Suprapubic skin (tissue), 4 donors: ENCODE results near the gene LIMA1. TPM values are rescaled to one million over a fixed set of nuclear protein-coding genes. Genes with fewer than 3 reads are reported as not detected.
A peak's percentile ranks its signal among the peaks of the same experiment; 100 is the strongest.

Source experiments
- DNase-seq, 2 donors: peaks; one replicate each; pipeline ENCODE4 v3.0.0-alpha.2; 2019; ENCODE audit warnings: low spot score in 2 of 2
- H3K27ac ChIP-seq: fragments of 200-600 bp; sonication (generic); one replicate; pipeline ENCODE4 v1.5.1; 2019
- H3K27me3 ChIP-seq: fragments of 200-600 bp; sonication (generic); one replicate; pipeline ENCODE4 v1.5.1; 2019
- H3K36me3 ChIP-seq: fragments of 200-600 bp; sonication (generic); one replicate; pipeline ENCODE4 v1.5.1; 2019
- H3K4me1 ChIP-seq: fragments of 200-600 bp; sonication (generic); one replicate; pipeline ENCODE4 v1.5.1; 2019
- H3K4me3 ChIP-seq: fragments of 200-600 bp; sonication (generic); one replicate; pipeline ENCODE4 v1.5.1; 2019; ENCODE audit warnings: mild to moderate bottlenecking
- H3K9me3 ChIP-seq: fragments of 200-600 bp; sonication (generic); one replicate; pipeline ENCODE4 v1.5.1; 2019
- EP300 ChIP-seq: sonication (generic); formaldehyde crosslinking; IDR thresholded peaks from one replicate; pipeline ENCODE4 v1.6.1; 2017; ENCODE audit warnings: antibody characterized with exemption
- POLR2A ChIP-seq, 2 donors: fragments of 450-650 bp; IDR thresholded peaks; one replicate each; pipeline ENCODE4 v1.6.1; 2017; ENCODE audit warnings: antibody characterized with exemption in 2 of 2, mild to moderate bottlenecking in 2 of 2, moderate library complexity in 2 of 2
- POLR2AphosphoS5 ChIP-seq, 3 donors: sonication (generic); formaldehyde crosslinking; IDR thresholded peaks; one replicate each; pipeline ENCODE4 v1.6.1; 2017; ENCODE audit warnings: antibody characterized with exemption in 3 of 3
- WGBS: methylation state at CpG from one replicate; pipeline ENCODE4 v1.1.5; 2018; 5-methylcytosine and 5-hydroxymethylcytosine counted together
- total RNA-seq, 4 donors: library from RNA; depleted of rRNA; stranded (reverse); fragments of >200 nt; gene quantifications; one replicate each; pipeline ENCODE4 v1.1.0, GENCODE V29; 2016
- TF ChIP-seq, protein P1 (sequence below), 2 donors: fragments of 200-600 bp in 1 of 2; fragments of 450-650 bp in 1 of 2; sonication (generic) in 1 of 2; IDR thresholded peaks; one replicate each; pipeline ENCODE4 v1.5.1; 2016 to 2019; ENCODE audit warnings: antibody characterized with exemption in 2 of 2, mild to moderate bottlenecking in 1 of 2, moderate library complexity in 1 of 2

Gene LIMA1
- total RNA-seq, 4 donors from 2014 or later: 66.6 to 105 (median 89.6) TPM

DNA sequence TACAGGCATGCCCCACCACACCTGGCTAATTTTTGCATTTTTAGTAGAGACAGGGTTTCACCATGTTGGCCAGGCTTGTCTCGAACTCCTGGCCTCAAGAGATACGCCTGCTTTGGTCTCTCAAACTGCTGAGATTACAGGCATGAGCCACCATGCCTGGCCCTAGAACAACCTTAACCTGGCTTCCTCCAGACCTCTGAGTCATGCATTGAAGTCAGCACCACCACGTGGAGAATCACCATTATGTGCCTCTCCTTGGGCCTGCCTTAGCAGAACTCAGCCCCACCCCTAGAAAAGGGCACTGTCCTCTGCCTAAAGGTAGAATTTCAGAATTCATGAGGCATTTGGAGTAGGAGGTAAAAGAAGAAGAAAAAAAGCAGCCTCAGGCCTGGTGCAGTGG, 49.0 kb downstream of the LIMA1 start:
- no peak for TF ChIP-seq EP300
- no peak for TF ChIP-seq POLR2AphosphoS5 (IDR thresholded peaks at IDR 0.05)
- no peak for TF ChIP-seq POLR2A (IDR thresholded peaks at IDR 0.05)
- TF ChIP-seq, protein P1, sequence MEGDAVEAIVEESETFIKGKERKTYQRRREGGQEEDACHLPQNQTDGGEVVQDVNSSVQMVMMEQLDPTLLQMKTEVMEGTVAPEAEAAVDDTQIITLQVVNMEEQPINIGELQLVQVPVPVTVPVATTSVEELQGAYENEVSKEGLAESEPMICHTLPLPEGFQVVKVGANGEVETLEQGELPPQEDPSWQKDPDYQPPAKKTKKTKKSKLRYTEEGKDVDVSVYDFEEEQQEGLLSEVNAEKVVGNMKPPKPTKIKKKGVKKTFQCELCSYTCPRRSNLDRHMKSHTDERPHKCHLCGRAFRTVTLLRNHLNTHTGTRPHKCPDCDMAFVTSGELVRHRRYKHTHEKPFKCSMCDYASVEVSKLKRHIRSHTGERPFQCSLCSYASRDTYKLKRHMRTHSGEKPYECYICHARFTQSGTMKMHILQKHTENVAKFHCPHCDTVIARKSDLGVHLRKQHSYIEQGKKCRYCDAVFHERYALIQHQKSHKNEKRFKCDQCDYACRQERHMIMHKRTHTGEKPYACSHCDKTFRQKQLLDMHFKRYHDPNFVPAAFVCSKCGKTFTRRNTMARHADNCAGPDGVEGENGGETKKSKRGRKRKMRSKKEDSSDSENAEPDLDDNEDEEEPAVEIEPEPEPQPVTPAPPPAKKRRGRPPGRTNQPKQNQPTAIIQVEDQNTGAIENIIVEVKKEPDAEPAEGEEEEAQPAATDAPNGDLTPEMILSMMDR (IDR thresholded peaks at IDR 0.05): no peak
- H3K9me3 ChIP-seq: no peaks in the 10 kb centered on the region
- H3K4me1 ChIP-seq: peaks cover 13% of the 10 kb centered on the region
- no peak overlapping the region for H3K27ac ChIP-seq
- H3K36me3 ChIP-seq: peaks cover 3% of the 10 kb centered on the region
- WGBS: 47% methylated on average over 3 of the region's 3 CpGs
- DNase-seq: no peak
- no peaks in the 10 kb centered on the region for H3K27me3 ChIP-seq
- H3K4me3 ChIP-seq: no peak overlapping the region

DNA sequence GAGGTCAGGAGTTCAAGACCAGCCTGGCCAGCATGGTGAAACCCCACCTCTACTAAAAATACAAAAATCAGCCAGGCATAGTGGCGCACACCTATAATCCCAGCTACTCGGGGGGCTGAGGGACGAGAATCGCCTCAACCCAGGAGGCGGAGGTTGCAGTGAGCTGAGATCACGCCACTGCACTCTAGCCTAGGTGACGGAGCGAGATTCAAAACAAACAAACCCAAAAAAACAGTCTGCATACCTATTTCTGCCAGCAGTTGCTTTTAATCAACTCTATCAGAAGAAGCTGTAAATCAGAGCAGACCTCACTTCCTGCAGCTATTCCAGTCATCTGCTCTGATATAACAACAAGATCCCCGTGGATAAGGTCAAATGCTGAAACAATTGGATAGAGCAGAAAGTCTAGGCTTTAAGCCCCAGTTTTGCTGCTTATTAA, 50.5 kb downstream of the LIMA1 start:
- Histone ChIP-seq H3K9me3 (no peaks in the 10 kb centered on the region), H3K27me3 (no peaks in the 10 kb centered on the region), H3K4me1 (peaks cover 13% of the 10 kb centered on the region), H3K27ac (peak overlapping the region; percentile 21), H3K36me3 (peaks cover 3% of the 10 kb centered on the region), H3K4me3 (no peak overlapping the region)
- TF ChIP-seq POLR2A (IDR thresholded peaks at IDR 0.05): no peak
- no peak for TF ChIP-seq EP300
- TF ChIP-seq, protein P1 (IDR thresholded peaks at IDR 0.05): no peak
- TF ChIP-seq POLR2AphosphoS5 (IDR thresholded peaks at IDR 0.05): no peak
- no peak for DNase-seq
- WGBS: 68% methylated on average over 9 of the region's 9 CpGs

DNA sequence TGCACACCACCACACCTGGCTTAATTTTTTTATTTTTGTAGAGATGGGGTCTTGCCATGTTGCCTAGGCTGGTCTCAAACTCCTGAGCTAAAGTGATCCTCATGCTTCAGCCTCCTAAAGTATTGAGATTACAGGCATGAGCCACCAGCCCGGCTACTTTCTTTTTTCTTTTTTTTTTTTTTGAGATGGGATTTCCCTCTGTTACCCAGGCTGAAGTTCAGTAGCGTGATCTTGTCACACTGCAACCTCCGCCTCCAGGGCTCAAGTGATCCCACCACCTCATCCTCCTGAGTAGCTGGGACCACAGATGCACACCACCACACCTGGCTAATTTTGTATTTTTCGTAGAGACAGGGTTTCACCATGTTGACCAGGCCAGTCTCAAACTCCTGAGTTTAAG, 51.1 kb downstream of the LIMA1 start:
- no peak for DNase-seq
- Histone ChIP-seq H3K4me3 (no peak overlapping the region), H3K36me3 (peaks cover 3% of the 10 kb centered on the region), H3K27me3 (no peaks in the 10 kb centered on the region), H3K27ac (peak overlapping the region; percentile 21), H3K4me1 (peaks cover 13% of the 10 kb centered on the region), H3K9me3 (no peaks in the 10 kb centered on the region)
- 77% methylated on average over 4 of the region's 4 CpGs for WGBS
- TF ChIP-seq POLR2A (IDR thresholded peaks at IDR 0.05): no peak

DNA sequence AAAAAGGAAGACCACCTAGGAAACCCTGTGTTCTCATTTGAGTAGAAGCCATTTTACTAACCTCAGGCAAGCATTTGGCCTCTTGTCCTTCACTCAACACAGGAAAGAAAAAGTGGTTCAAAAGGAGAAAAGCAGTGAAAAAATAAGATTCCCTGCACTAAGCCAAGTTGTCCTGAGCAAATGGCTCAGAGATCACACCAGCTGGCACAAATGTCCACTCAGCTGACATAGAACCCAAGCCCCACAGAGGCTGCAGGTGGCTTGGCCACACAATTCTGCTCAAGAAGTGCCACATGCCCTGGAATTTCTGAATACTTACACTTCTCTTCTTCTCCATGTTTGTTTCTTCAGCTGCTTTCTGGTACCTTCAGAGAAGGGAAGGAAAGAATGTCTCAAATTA, 52.0 kb downstream of the LIMA1 start:
- DNase-seq: no peak
- H3K27ac ChIP-seq: no peak overlapping the region

DNA sequence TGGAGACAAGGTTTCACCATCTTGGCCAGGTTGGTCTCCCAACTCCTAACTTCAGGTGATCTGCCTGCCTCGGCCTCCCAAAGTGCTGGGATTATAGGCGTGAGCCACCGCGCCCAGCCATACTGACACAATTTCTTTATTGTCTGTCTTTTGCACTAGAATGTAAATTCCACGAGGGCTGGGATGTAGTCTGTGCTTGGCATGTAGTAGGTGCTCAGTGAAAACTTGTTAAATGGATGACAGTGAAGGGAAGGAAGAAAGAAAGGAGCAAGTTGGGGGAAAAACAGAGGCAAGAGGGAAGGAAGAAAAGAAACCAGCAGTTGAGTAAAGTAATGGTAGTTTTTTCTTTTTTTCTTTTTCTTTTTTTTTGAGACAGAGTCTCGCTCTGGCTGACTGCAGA, 53.1 kb downstream of the LIMA1 start:
- Histone ChIP-seq H3K27ac (no peak overlapping the region), H3K4me1 (peaks cover 13% of the 10 kb centered on the region), H3K9me3 (no peaks in the 10 kb centered on the region), H3K4me3 (no peak overlapping the region), H3K27me3 (no peaks in the 10 kb centered on the region), H3K36me3 (peaks cover 3% of the 10 kb centered on the region)
- 91% methylated on average over 6 of the region's 6 CpGs for WGBS
- DNase-seq: no peak
- TF ChIP-seq POLR2A (IDR thresholded peaks at IDR 0.05) (no peak), EP300 (no peak), POLR2AphosphoS5 (IDR thresholded peaks at IDR 0.05) (no peak)
- TF ChIP-seq, protein P1 (IDR thresholded peaks at IDR 0.05): no peak

More for the DNA sequence above, 52.0 kb downstream of the LIMA1 start:
- Histone ChIP-seq H3K4me3 (no peak overlapping the region), H3K27me3 (no peaks in the 10 kb centered on the region), H3K36me3 (peaks cover 3% of the 10 kb centered on the region), H3K9me3 (no peaks in the 10 kb centered on the region), H3K4me1 (peaks cover 13% of the 10 kb centered on the region)
- TF ChIP-seq POLR2A (IDR thresholded peaks at IDR 0.05) (no peak), EP300 (no peak), POLR2AphosphoS5 (IDR thresholded peaks at IDR 0.05) (no peak)
- TF ChIP-seq, protein P1 (IDR thresholded peaks at IDR 0.05): no peak

DNA sequence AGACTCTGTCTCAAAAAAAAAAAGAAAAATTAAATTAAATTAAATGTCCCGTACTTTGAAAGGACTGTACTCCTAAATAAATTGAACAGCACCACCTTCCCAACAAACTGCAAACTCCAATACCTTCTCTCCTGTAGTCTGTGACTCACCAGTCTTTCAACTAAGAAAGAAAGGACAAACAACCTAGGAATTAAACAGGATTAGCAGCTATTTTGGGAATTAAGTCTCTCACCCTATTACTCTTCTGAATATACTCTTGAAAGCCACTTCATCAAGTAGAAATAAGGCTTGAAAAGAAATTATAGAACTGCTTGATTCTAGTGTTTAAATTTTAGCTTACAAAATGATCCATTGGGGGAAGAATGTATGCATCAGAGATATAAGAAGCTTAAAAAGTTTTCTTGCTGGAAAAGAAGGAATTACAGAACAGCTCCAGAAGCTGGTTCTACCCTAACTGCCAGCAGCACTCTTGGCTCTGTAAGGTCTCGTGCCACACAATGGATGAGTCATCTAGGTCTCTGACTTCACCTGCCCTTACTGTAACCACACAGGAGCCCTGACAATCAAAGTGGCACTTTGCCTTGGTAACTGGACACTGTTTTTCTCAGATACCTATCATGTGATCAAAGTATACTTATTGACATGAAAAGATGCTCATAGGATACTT, 59.2 kb downstream of the LIMA1 start:
- DNase-seq: no peak
- Histone ChIP-seq H3K4me1 (peaks cover 48% of the 10 kb centered on the region), H3K9me3 (no peaks in the 10 kb centered on the region), H3K27ac (peak overlapping the region; percentile 49), H3K27me3 (no peaks in the 10 kb centered on the region), H3K4me3 (no peak overlapping the region), H3K36me3 (no peaks in the 10 kb centered on the region)
- 43% methylated on average over 2 of the region's 2 CpGs for WGBS
- TF ChIP-seq EP300 (no peak), POLR2A (IDR thresholded peaks at IDR 0.05) (no peak), POLR2AphosphoS5 (IDR thresholded peaks at IDR 0.05) (no peak)
- TF ChIP-seq, protein P1 (IDR thresholded peaks at IDR 0.05): no peak
